K562 (cell line): ENCODE data around the gene PPCDC. TPM values are rescaled to one million over a fixed set of nuclear protein-coding genes. Genes with fewer than 3 reads are reported as not detected.

Source experiments
- BCOR ChIP-seq: fragments of 450-650 bp; IDR thresholded peaks from 2 replicates; pipeline ENCODE4 v1.6.1; 2016
- BHLHE40 ChIP-seq: IDR thresholded peaks from 2 replicates; pipeline ENCODE4 v1.6.1; 2011; ENCODE audit warnings: low read length, improper control_type of control experiment
- DMBX1 ChIP-seq: fragments of 250-450 bp; sonication (Bioruptor Pico); IDR thresholded peaks from 2 replicates; pipeline ENCODE4 v1.8.0; 2022; ENCODE audit warnings: inconsistent platforms, mild to moderate bottlenecking, moderate library complexity, borderline replicate concordance
- FOXO4 ChIP-seq: fragments of 450-650 bp; formaldehyde crosslinking; IDR thresholded peaks from 2 replicates; pipeline ENCODE4 v1.4.0; 2020; ENCODE audit warnings: mild to moderate bottlenecking, moderate library complexity
- HMGN3 ChIP-seq: IDR thresholded peaks from 2 replicates; pipeline ENCODE4 v1.6.1; 2011; ENCODE audit warnings: borderline replicate concordance, low read depth, mild to moderate bottlenecking, mixed read lengths, low read length; ENCODE audit not compliant: insufficient read length; ENCODE audit errors: extremely low read depth
- MTA2 ChIP-seq: fragments of 450-650 bp; IDR thresholded peaks from 2 replicates; pipeline ENCODE4 v1.6.1; 2016; ENCODE audit warnings: low read depth
- NCOA1 ChIP-seq: fragments of 450-650 bp; IDR thresholded peaks from 2 replicates; pipeline ENCODE4 v1.6.1; 2016; ENCODE audit warnings: low read depth
- NFIX ChIP-seq: fragments of 250-450 bp; sonication (Bioruptor Pico); IDR thresholded peaks from 2 replicates; pipeline ENCODE4 v1.4.0; 2020; ENCODE audit warnings: low read depth, mild to moderate bottlenecking, moderate library complexity
- PPARD ChIP-seq: fragments of 250-450 bp; sonication (Bioruptor Pico); IDR thresholded peaks from 2 replicates; pipeline ENCODE4 v1.8.0; 2022; ENCODE audit warnings: inconsistent platforms, mild to moderate bottlenecking, moderate library complexity
- PRDM10 ChIP-seq: fragments of 450-650 bp; IDR thresholded peaks from 2 replicates; pipeline ENCODE4 v1.6.1; 2018; ENCODE audit not compliant: partially characterized antibody
- RNF219 ChIP-seq: fragments of 250-450 bp; sonication (Bioruptor Pico); IDR thresholded peaks from 2 replicates; pipeline ENCODE4 v1.5.0; 2022; ENCODE audit warnings: mild to moderate bottlenecking
- TCF3 ChIP-seq: sonication (generic); formaldehyde crosslinking; IDR thresholded peaks from 2 replicates; pipeline ENCODE4 v1.4.0; 2020; ENCODE audit warnings: mild to moderate bottlenecking, missing genetic modification reagents
- TEAD4 ChIP-seq, 2 experiments: sonication (generic) in 1 of 2; formaldehyde crosslinking in 1 of 2; IDR thresholded peaks; 2 replicates each; pipeline versions ENCODE4 v1.6.1 to v1.8.0; 2012 to 2022; ENCODE audit warnings: borderline replicate concordance in 1 of 2, inconsistent platforms in 1 of 2, low read length in 1 of 2, mild to moderate bottlenecking in 1 of 2, missing genetic modification reagents in 1 of 2
- TRIM24 ChIP-seq, 2 experiments: fragments of 450-650 bp; IDR thresholded peaks; 2 replicates each; pipeline ENCODE4 v1.6.1; 2016
- YY1 ChIP-seq, 3 experiments: IDR thresholded peaks; 2 replicates each; pipeline ENCODE4 v1.6.1; 2011; ENCODE audit warnings: low read length in 2 of 3, mild to moderate bottlenecking in 2 of 3, moderate library complexity in 2 of 3, borderline replicate concordance in 1 of 3, control low read depth in 1 of 3, low read depth in 1 of 3; ENCODE audit not compliant: insufficient read depth in 3 of 3, insufficient replicate concordance in 2 of 3, control insufficient read depth in 1 of 3, insufficient read length in 1 of 3; ENCODE audit errors: extremely low read depth in 1 of 3
- ZBTB17 ChIP-seq: fragments of 450-650 bp; formaldehyde crosslinking; IDR thresholded peaks from 2 replicates; pipeline ENCODE4 v1.4.0; 2020; ENCODE audit warnings: mild to moderate bottlenecking
- ZNF354B ChIP-seq: fragments of 250-450 bp; sonication (Bioruptor Pico); IDR thresholded peaks from 2 replicates; pipeline ENCODE4 v1.4.0; 2020
- ZNF384 ChIP-seq: IDR thresholded peaks from 2 replicates; pipeline ENCODE4 v1.6.1; 2012; ENCODE audit warnings: low read depth, low read length, improper control_type of control experiment
- ZNF444 ChIP-seq: fragments of 250-450 bp; sonication (Bioruptor Pico); IDR thresholded peaks from 2 replicates; pipeline ENCODE4 v1.4.0; 2020; ENCODE audit warnings: mild to moderate bottlenecking, moderate library complexity
- ZZZ3 ChIP-seq: fragments of 450-650 bp; IDR thresholded peaks from 2 replicates; pipeline ENCODE4 v1.6.1; 2016; ENCODE audit warnings: antibody characterized with exemption, mild to moderate bottlenecking, moderate library complexity
- polyA plus RNA-seq, 8 experiments: library from polyadenylated mRNA; depleted of rRNA in 4 of 8; stranded (reverse) in 5 of 8; unstranded in 3 of 8; fragments of >200 nt; fragmentation: Nextera tagmentation in 2 of 8; fragmentation: Illumina TruSeq in 1 of 8; extraction: Ambion mirVana in 2 of 8; extraction: Trizol in 1 of 8; gene quantifications; 2 replicates each; pipeline versions ENCODE4 v1.2.1 to v1.2.3, GENCODE V29; 2011 to 2014; ENCODE audit warnings: inconsistent platforms in 1 of 8, missing spikeins in 1 of 8
- total RNA-seq, 7 experiments: library from RNA; depleted of rRNA in 6 of 7; stranded (reverse); fragments of >200 nt in 6 of 7; fragmentation: Illumina TruSeq in 2 of 7; extraction: Trizol in 2 of 7; gene quantifications; 2 replicates each; pipeline versions ENCODE4 v1.2.1 to v1.2.3, GENCODE V29; 2011 to 2021; ENCODE audit warnings: low replicate concordance in 1 of 7

Gene PPCDC
- total and polyA plus RNA-seq, 9 of the 15 experiments (the other 6 are each of a cell fraction or from before 2014, with no cell fraction given) = 10.9 to 53.6 (median 16.7) TPM

GRCh38 chr15:75065851-75066509 is 42.6 kb downstream of the PPCDC start (continued):
- TF ChIP-seq YY1 (IDR thresholded peaks at IDR 0.05; ENCODE audit: borderline replicate concordance in 1 of 3, control insufficient read depth in 1 of 3, extremely low read depth in 1 of 3, insufficient read depth in 3 of 3, insufficient read length in 1 of 3, insufficient replicate concordance in 2 of 3, low read depth in 1 of 3, low read length in 2 of 3) (peak in 1 of 3 experiments; percentile 82), ZNF384 (peak; percentile 32; the same call in 1 of the 2 replicates), ZZZ3 (no peak), BHLHE40 (peak; percentile 63), TRIM24 (IDR thresholded peaks at IDR 0.05) (peak; percentile 99 to 100), ZNF444 (CRISPR knock-in tag) (peak; percentile 80), HMGN3 (peak; percentile 98), DMBX1 (CRISPR knock-in tag) (peak; percentile 99), RNF219 (no peak), ZNF354B (CRISPR knock-in tag) (peak; percentile 61; the same call in 1 of the 2 replicates), BCOR (peak; percentile 97), NCOA1 (peak; percentile 95), MTA2 (peak; percentile 100), PRDM10 (peak; percentile 95), PPARD (CRISPR knock-in tag) (no peak), TEAD4 (IDR thresholded peaks at IDR 0.05; ENCODE audit: low read length) (peak; percentile 100), TEAD4 (CRISPR knock-in tag; IDR thresholded peaks at IDR 0.05; ENCODE audit: borderline replicate concordance) (0 out of 2 replicates have a peak, but pooled peaks have one; percentile 21), ZBTB17 (CRISPR knock-in tag) (peak; percentile 90), NFIX (CRISPR knock-in tag) (no peak), TCF3 (peak; percentile 100), FOXO4 (CRISPR knock-in tag) (peak; percentile 85; the same call in 1 of the 2 replicates)
